Gastroesophageal sphincter (tissue), 3 donors: ENCODE measurements around the gene CDCP2.

Experiments used
- CTCF ChIP-seq, 4 experiments: fragments of 200-600 bp in 2 of 4; fragments of 450-650 bp in 2 of 4; sonication (generic) in 1 of 4; IDR thresholded peaks; one replicate each; pipeline ENCODE4 v1.5.1; 2017 to 2019; ENCODE audit warnings: antibody characterized with exemption in 4 of 4, mild to moderate bottlenecking in 2 of 4, moderate library complexity in 2 of 4
- EP300 ChIP-seq: sonication (generic); formaldehyde crosslinking; IDR thresholded peaks from one replicate; pipeline ENCODE4 v1.6.1; 2017; ENCODE audit warnings: antibody characterized with exemption, mild to moderate bottlenecking
- POLR2A ChIP-seq, 2 donors: fragments of 450-650 bp; IDR thresholded peaks; one replicate each; pipeline ENCODE4 v1.6.1; 2017; ENCODE audit warnings: antibody characterized with exemption in 2 of 2, mild to moderate bottlenecking in 2 of 2, moderate library complexity in 1 of 2
- POLR2AphosphoS5 ChIP-seq: sonication (generic); formaldehyde crosslinking; IDR thresholded peaks from one replicate; pipeline ENCODE4 v1.6.1; 2017; ENCODE audit warnings: antibody characterized with exemption

GRCh38 chr1:54169068-54169467 lies 16.3 kb upstream of the CDCP2 start:
- no peak for TF ChIP-seq CTCF (IDR thresholded peaks at IDR 0.05)
- TF ChIP-seq POLR2AphosphoS5: no peak
- TF ChIP-seq EP300: no peak
- no peak for TF ChIP-seq POLR2A (IDR thresholded peaks at IDR 0.05)
